Measurements from ENCODE around the gene TRUB1.

Gene TRUB1

DNA sequence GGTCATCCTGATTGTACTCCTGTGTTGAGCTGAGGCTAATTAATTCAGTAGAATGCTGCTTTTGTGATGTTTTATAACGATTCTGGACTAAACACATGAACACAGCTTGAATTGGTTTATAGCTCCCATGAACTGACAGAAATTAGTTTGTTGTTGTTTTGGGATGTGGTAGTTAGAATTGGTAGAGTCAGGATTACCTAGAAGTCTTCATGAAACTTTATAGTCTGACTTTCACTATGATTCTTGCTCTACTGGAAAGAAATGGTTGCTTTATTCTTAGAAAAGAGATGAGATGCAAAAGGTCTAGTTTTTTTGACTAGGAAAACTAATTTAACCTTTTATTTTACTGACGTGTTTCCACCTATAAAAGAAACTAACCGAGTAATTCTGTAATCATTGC, 23.4 kb upstream of the TRUB1 start:
- Histone ChIP-seq H3K4me1 (ENCODE audit: insufficient read depth, low read length) (peaks cover 17% of the 10 kb centered on the region; the same call in 1 of the 2 replicates), H3K9me3 (ENCODE audit: control insufficient read depth, insufficient read depth, low read length) (no peaks in the 10 kb centered on the region), H3K36me3 (ENCODE audit: insufficient read depth, low read length) (no peaks in the 10 kb centered on the region), H3K9ac (ENCODE audit: low read depth, low read length) (no peak overlapping the region)

GRCh38 chr10:114915294-114915693, 22.7 kb upstream of the TRUB1 start:
- Histone ChIP-seq H3K9ac (ENCODE audit: low read depth, low read length) (no peak overlapping the region), H3K4me1 (ENCODE audit: insufficient read depth, low read length) (peaks cover 17% of the 10 kb centered on the region; the same call in 1 of the 2 replicates), H3K9me3 (ENCODE audit: control insufficient read depth, insufficient read depth, low read length) (no peaks in the 10 kb centered on the region), H3K36me3 (ENCODE audit: insufficient read depth, low read length) (no peaks in the 10 kb centered on the region)

DNA sequence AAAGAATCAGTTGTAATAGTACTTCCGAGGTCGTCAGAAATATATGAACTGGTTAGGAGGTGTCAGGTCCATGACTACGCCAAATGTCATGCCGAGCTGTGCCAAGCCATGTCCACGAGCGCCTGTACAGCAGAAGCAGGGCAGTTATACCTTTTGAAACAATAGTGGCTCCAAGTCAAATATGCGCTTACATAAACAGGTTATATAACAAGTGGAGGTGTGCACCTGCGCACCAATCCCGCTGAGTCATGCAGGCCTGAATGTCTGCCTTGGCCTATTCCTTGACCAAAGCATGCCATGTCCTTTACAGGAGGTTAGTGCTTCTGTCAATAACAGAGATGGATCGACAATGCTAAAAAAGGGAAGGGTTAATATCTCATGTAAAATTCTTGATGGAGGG, 21.3 kb upstream of the TRUB1 start:
- H3K9me3 ChIP-seq (ENCODE audit: control insufficient read depth, insufficient read depth, low read length), result no peaks in the 10 kb centered on the region
- H3K36me3 ChIP-seq (ENCODE audit: insufficient read depth, low read length), result no peaks in the 10 kb centered on the region
- H3K4me1 ChIP-seq (ENCODE audit: insufficient read depth, low read length), result peaks cover 17% of the 10 kb centered on the region; the same call in 1 of the 2 replicates
- no peak overlapping the region for H3K9ac ChIP-seq (ENCODE audit: low read depth, low read length)

DNA sequence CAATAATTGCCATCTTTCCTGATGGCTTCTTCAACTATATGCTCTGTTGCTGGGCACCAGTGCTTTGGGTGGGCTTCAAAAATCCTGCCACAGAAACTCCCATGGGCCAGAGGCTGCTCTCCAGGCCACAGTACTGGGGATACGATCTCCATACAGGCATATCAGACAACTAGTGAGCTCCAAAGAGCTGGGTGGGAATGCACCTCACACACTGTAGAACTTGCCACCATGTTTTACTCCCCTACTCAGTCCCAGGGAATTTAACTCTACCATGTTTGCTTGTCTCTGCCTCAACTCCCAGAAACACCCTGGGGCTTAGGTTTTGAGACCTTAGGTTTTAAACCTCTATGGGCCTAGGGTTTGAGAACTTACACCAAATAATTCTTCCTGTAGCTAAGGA, 20.5 kb upstream of the TRUB1 start:
- Histone ChIP-seq H3K9ac (ENCODE audit: low read depth, low read length) (no peak overlapping the region), H3K9me3 (ENCODE audit: control insufficient read depth, insufficient read depth, low read length) (no peaks in the 10 kb centered on the region), H3K4me1 (ENCODE audit: insufficient read depth, low read length) (peaks cover 17% of the 10 kb centered on the region; the same call in 1 of the 2 replicates), H3K36me3 (ENCODE audit: insufficient read depth, low read length) (no peaks in the 10 kb centered on the region)

DNA sequence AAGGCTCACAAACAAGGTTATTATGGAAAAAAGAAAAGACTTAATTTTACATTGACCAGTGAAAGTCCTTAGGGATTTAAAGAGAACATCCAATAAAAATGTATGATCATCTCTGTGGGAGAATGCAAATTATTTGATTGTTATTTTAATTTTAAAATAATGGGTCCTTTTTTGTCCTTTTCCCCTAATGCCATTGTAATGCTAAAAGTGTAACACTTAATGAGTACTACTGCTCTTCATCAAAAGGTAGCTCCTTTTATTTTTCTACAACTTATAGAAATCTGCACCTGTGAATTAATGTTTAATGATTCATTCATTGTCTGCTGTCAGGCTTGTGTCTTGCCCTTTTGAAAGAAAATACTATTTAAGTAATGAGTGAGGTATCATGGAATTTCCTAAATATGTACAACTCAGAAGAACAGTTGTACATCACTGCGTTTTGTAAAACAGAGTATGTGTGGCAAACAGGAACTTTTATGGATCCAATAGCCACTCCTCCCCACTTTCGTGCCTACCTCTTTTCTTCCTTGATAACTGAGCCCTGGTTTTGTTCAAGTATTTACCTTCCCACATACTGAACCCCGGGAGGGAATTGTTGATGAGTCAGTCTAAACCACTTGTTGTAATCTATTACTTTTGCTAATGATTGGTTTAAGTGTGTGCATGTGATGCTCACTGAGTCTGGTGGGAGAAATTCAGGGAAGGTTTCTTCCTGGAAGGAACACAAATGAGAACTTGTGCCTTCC, 19.9 kb upstream of the TRUB1 start:
- Histone ChIP-seq H3K9ac (ENCODE audit: low read depth, low read length) (no peak overlapping the region), H3K36me3 (ENCODE audit: insufficient read depth, low read length) (no peaks in the 10 kb centered on the region), H3K4me1 (ENCODE audit: insufficient read depth, low read length) (peaks cover 17% of the 10 kb centered on the region; the same call in 1 of the 2 replicates), H3K9me3 (ENCODE audit: control insufficient read depth, insufficient read depth, low read length) (no peaks in the 10 kb centered on the region)

DNA sequence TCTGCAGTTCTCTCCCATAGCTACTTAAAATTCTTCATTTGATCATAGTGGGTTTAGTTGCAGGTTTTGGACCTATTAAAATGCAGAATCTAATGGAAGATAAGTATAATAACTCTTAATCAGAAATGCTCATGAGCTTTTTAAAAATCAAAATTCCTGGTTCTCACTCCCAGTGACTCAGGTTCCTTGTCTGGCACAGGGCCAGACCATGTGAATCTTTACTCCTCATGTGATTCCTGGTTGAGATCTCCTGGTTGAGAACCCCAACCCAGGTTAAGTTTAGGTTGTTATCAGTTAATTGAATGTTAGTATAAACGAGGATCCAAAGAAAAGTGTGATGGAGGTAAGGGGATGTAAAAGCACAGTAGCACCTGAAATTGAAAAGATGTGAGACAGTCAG, 17.5 kb upstream of the TRUB1 start:
- Histone ChIP-seq H3K36me3 (ENCODE audit: insufficient read depth, low read length) (no peaks in the 10 kb centered on the region), H3K9ac (ENCODE audit: low read depth, low read length) (no peak overlapping the region), H3K9me3 (ENCODE audit: control insufficient read depth, insufficient read depth, low read length) (no peaks in the 10 kb centered on the region), H3K4me1 (ENCODE audit: insufficient read depth, low read length) (peaks cover 19% of the 10 kb centered on the region; the same call in 1 of the 2 replicates)

DNA sequence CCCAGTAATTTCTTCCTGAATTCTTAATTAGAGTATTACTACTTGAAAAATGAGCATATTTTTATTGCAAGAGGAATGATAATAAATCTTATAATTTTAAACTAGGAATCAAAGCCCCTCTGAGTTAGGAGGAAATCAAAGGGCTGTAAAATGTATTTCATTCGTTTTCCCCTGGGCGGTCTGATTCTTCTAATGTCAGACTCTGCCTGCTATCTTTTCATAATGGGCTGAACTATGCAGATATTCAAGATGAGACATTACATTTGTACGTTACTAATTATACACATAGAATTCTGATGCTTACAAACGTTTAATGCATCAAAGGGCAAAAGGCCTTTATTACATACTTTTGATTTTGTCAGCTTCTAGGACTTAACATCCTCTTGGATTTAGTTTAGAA, 16.0 kb upstream of the TRUB1 start:
- no peaks in the 10 kb centered on the region for H3K9me3 ChIP-seq (ENCODE audit: control insufficient read depth, insufficient read depth, low read length)
- H3K4me1 ChIP-seq (ENCODE audit: insufficient read depth, low read length), result peaks cover 28% of the 10 kb centered on the region
- no peaks in the 10 kb centered on the region for H3K36me3 ChIP-seq (ENCODE audit: insufficient read depth, low read length)
- H3K9ac ChIP-seq (ENCODE audit: low read depth, low read length), result no peak overlapping the region

DNA sequence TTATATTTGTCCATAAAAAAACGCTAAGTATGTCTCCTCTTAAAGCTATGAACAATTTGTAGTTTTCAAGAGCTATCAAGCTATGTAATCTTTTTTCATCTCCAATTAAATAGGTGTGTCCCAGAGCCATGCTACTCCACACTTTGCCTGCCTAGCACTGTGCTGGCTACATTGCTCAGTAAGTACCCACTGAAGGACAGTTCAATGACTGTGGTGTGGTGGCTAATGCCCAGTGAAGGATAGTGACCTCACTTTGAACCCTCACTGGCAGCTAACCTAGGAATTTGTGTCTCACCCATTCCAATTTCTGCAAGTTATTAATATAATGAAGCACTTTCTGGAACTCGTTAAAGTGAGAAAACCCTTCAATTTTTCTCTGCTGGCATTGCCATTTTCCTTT, 14.4 kb upstream of the TRUB1 start:
- H3K36me3 ChIP-seq (ENCODE audit: insufficient read depth, low read length), result no peaks in the 10 kb centered on the region
- no peaks in the 10 kb centered on the region for H3K9me3 ChIP-seq (ENCODE audit: control insufficient read depth, insufficient read depth, low read length)
- peaks cover 14% of the 10 kb centered on the region for H3K4me1 ChIP-seq (ENCODE audit: insufficient read depth, low read length)
- H3K9ac ChIP-seq (ENCODE audit: low read depth, low read length), result no peak overlapping the region

DNA sequence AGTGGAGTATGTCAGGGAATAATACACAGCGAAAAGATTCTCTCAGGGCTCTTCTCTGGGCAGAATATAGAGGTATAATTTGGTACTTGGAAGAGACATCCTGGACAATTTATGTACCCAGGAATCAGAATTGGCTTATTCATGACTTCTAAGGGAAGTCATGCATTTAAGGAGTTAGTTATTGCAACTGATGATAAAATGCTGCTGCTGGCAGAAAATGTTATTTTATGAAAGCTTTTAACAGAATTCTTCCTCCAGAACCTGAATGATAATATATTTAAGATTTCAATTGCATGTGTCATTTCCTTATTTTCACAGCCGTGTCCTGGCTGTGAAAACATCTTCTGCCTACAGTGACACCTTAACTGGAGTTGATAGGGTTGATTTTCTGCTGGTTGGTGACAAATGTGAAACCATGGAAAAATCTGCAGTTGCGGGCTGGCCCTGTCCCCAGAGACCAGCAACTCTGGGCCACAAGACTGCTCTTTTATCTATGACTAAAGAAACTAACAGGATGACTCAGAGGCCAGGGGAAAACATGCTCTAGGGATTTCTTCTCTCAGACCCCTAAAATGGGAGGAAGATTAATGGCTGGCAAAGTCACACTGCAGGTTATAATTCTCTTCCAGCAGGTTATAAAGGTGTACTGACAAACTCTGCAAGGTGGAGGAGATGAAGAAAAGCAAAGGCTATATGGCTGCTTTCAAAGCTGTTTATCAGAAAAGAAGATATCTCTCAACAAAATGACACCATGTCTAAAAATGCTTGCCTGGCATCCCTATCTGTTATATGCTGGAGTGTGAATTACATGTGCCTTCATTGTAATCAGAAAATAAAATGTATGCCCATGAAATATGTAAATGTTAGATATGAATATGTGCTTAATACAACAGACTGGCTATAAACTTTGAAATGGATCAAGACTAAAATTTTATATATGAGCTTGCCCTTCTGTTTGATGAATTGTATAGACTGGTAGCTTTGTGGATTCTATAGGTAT, 12.1 kb upstream of the TRUB1 start:
- peaks cover 11% of the 10 kb centered on the region; the same call in 1 of the 2 replicates for H3K4me1 ChIP-seq (ENCODE audit: insufficient read depth, low read length)
- H3K9ac ChIP-seq (ENCODE audit: low read depth, low read length), result no peak overlapping the region
- H3K9me3 ChIP-seq (ENCODE audit: control insufficient read depth, insufficient read depth, low read length), result no peaks in the 10 kb centered on the region

DNA sequence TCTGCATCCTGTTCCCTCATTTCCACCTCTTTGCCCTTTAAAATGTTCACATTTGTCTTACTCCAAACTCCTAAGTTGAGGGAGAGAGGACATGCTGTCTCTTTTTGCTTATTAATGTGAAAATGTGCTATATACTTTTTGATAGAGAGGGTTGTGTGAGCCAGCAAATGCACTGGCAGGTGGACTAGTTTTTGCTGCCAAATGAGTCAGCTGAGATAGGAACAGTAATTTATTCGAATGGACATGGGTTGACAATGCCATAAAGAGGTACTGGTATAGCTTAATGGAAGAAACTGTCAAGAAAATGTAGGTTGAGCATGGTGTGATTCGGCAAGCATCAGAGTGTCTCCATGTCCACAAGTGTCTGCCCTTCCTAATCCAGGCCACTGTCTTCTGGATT, 9.2 kb upstream of the TRUB1 start:
- H3K9ac ChIP-seq (ENCODE audit: low read depth, low read length), result no peak overlapping the region
- H3K9me3 ChIP-seq (ENCODE audit: control insufficient read depth, insufficient read depth, low read length), result no peaks in the 10 kb centered on the region
- H3K36me3 ChIP-seq (ENCODE audit: insufficient read depth, low read length), result no peaks in the 10 kb centered on the region
- H3K4me1 ChIP-seq (ENCODE audit: insufficient read depth, low read length), result peaks cover 11% of the 10 kb centered on the region; the same call in 1 of the 2 replicates

More for the DNA sequence above, 12.1 kb upstream of the TRUB1 start:
- no peaks in the 10 kb centered on the region for H3K36me3 ChIP-seq (ENCODE audit: insufficient read depth, low read length)

DNA sequence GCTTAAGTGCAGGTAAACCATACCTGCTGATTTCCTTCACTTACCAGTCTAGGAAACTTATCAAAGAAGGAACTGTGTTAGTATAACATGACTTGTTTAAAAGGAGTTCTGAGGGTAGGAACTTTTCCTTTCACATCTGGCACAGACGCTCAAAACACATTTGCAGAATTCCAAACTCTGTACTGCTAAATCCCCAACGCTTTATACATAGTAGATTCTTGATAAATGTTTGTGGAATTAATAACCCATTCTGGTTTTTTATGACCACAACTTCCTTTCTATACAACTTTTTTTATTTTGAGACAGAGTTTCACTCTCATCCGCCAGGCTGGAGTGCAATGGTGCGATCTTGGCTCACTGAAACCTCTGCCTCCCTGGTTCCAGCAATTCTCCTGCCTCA, 7.7 kb upstream of the TRUB1 start:
- Histone ChIP-seq H3K4me1 (ENCODE audit: insufficient read depth, low read length) (peaks cover 10% of the 10 kb centered on the region; the same call in 1 of the 2 replicates), H3K9ac (ENCODE audit: low read depth, low read length) (no peak overlapping the region), H3K9me3 (ENCODE audit: control insufficient read depth, insufficient read depth, low read length) (no peaks in the 10 kb centered on the region), H3K36me3 (ENCODE audit: insufficient read depth, low read length) (no peaks in the 10 kb centered on the region)

GRCh38 chr10:114931072-114931679, 6.8 kb upstream of the TRUB1 start:
- H3K4me1 ChIP-seq (ENCODE audit: insufficient read depth, low read length), result 0 out of 2 replicates have a peak, but pooled peaks cover 1% of the 10 kb centered on the region

GRCh38 chr10:114932225-114932624, 5.8 kb upstream of the TRUB1 start:
- Histone ChIP-seq H3K4me1 (ENCODE audit: insufficient read depth, low read length) (no peaks in the 10 kb centered on the region), H3K9ac (ENCODE audit: low read depth, low read length) (no peak overlapping the region), H3K36me3 (ENCODE audit: insufficient read depth, low read length) (no peaks in the 10 kb centered on the region), H3K9me3 (ENCODE audit: control insufficient read depth, insufficient read depth, low read length) (no peaks in the 10 kb centered on the region)

More at GRCh38 chr10:114931072-114931679, 6.8 kb upstream of the TRUB1 start:
- H3K9ac ChIP-seq (ENCODE audit: low read depth, low read length), result no peak overlapping the region
- H3K9me3 ChIP-seq (ENCODE audit: control insufficient read depth, insufficient read depth, low read length), result no peaks in the 10 kb centered on the region
- H3K36me3 ChIP-seq (ENCODE audit: insufficient read depth, low read length), result no peaks in the 10 kb centered on the region

DNA sequence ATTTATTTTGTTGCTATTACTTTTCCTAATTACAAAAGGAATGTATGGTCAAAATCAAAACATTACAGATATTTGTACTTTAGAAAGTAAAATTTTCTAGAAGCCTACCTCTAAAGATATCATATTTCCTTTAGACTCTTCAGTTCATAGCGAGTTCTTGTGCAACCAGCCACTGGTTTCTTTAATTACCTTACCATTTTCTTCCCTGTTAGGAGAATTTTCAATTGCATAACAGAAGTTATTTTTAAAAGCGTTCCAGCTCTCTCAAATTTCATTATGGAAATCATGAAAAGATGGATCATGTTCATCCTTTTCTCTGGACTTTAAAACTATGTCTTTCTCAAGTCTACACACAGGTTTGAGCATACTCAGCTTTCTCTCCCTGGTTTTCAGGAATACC, 5.0 kb upstream of the TRUB1 start:
- Histone ChIP-seq H3K9ac (ENCODE audit: low read depth, low read length) (no peak overlapping the region), H3K36me3 (ENCODE audit: insufficient read depth, low read length) (no peaks in the 10 kb centered on the region), H3K4me1 (ENCODE audit: insufficient read depth, low read length) (no peaks in the 10 kb centered on the region), H3K9me3 (ENCODE audit: control insufficient read depth, insufficient read depth, low read length) (no peaks in the 10 kb centered on the region)

Data from ES-I3 (cell line).